Cortex of kidney (tissue), 1 donor: ENCODE results near the gene GAGE10.

Experiments
- DNase-seq: peaks from one replicate; lab custom pipeline; 2025; lab: John Stamatoyannopoulos, UW

The GAGE10 gene

DNA sequence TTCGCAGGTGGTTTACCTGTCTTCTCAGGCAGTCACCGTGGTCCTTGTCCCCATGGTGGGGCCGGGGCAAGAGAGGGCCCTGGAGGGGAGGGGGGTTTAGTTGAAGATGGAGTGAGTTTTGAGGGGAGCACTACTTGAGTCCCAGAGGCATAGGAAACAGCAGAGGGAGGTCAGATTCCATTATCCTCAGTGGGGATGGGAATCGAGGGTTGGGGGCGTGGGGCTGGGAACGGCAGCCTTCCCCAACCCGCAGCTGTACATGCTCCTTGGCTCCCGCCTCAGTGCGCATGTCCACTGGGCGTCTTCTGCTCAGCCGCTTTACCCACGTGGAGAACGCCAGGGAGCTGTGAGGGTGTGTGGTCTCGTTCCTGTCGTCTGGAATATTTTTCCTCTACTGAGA lies at the start of gene GAGE10:
GAGE10 (plus strand) TSS at position 301 of the 400 bp plus-strand sequence. CDS start 1,214 bp downstream, outside the sequence.
- no peak for DNase-seq

GRCh38 chrX:49254639-49255038 lies 48.8 kb upstream of the GAGE10 start:
- DNase-seq = no peak

GRCh38 chrX:49256268-49256995 lies 47.0 kb upstream of the GAGE10 start:
- DNase-seq = no peak

- no peak for DNase-seq
Observed at GRCh38 chrX:49257074-49257790, 46.2 kb upstream of the GAGE10 start.

DNA sequence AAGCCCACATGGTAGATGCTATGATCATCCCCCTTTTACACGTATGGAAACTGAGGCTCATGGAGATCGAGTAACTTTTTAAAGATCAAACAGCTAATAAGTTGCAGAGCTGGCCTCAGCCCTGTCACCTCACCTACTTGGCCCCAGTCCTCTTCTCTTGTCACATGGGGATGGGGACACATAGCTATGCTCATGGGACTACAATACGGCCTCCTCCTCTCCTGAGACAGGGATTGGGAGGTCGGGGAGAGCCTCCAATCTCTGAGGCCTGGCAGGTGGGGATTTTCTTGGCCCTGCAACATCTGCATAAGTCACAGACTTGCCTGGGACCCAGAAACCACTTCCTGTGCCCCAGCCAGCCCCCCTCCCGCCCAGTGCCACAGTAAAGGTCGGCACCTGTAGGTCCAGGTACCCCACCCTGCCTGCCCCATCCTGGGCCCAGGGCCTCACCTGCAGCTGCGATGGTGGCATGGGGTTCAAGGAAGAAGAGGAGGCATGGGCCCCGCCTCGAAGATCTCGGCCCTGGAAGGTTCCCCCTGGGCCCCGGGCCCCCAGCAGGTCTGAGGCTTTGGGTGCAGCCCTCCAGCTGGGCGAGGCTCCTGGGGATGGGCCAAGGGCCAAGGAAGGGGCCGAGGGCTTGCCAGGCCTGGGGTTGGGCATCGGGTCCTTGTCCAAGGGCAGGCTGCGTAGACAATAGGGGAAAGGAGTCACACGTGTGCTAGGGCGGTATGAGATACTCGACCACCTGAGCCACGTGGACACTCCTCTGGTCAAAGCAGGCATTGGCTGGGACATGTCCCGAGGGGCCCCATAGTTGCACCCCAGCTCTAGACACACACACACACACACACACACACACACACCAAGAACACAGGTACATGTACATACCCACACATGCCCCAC lies 45.3 kb upstream of the GAGE10 start:
- no peak for DNase-seq

GRCh38 chrX:49258749-49259124 lies 44.7 kb upstream of the GAGE10 start:
- no peak for DNase-seq

DNA sequence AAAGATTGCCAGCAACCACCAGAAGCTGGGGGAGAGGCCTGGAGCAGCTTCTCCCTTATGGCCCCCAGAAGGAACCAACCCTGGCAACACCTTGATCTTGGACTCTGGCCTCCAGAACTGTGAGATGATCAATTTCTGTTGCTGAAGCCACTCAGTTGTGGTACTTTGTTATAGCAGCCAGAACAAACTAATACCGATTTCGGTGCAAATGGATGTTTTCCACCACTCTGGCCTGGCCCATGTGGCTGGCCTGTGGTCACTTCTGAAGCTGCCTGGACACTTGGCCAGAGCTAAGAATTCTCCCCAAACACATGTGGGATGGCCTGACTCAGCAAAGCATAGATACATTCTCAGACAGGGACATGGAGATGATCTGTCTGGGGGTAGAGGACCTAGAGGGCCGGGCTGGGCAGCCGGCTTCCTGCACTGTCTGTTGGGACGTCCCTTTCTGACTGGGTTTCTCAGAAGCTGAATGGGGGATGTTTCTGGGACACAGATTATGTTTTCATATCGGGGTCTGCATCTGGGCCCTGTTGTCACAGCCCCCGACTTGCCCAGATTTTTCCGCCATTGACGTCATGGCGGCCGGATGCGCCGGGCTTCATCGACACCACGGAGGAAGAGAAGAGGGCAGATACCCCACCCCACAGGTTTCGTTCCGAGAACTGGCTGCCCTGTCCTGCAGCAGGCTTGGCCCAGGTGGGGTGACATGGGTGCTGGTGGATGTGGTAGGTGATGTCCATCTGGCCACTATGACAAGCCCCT lies 43.0 kb upstream of the GAGE10 start:
- no peak for DNase-seq

DNA sequence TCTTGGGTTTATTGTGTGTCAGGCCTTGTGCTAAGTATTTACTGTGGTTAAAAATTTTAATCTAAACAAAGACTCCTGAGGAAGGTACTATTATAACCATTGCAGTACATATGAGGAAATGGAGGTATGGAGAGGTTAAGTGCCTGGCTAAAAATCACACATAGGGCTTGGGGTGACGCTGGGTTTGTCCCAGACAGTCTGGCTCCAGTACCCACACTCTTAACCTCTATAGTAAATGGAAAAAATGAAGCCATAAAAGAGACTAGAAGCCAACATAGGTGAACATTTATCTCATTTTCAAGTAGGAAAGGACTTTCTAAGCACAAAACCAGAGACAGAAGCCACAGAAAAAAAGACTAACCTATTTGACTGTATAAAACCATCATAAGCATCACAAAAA lies 40.8 kb upstream of the GAGE10 start:
- no peak for DNase-seq

DNA sequence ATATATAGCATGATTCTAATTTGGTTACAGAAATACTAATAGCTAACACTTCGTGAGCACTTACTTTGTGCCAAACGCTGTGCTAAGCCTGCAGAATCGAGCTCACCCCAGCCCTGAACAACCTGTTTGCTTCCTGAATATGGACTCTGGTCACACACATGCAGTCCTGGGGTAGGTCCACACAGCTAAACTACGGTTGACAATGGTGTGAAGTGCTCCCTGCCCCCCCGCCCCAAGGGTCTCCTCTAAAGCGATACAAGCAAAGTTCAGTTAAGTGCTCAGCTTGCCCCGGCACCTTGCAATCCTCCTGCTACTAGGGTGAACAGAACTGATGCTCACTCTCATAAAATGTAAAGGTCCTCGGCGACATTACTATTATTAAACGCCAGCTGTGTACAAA lies 39.8 kb upstream of the GAGE10 start:
- no peak for DNase-seq

- DNase-seq = no peak
Observed at GRCh38 chrX:49264460-49264859, 39.0 kb upstream of the GAGE10 start, which contains the start of gene FOXP3. Gene FOXP3, minus strand, starts transcription at chrX:49264710. Its CDS starts 6,205 bp downstream, at chrX:49258505.

- no peak for DNase-seq
Observed at GRCh38 chrX:49266523-49267445, 36.7 kb upstream of the GAGE10 start.

DNA sequence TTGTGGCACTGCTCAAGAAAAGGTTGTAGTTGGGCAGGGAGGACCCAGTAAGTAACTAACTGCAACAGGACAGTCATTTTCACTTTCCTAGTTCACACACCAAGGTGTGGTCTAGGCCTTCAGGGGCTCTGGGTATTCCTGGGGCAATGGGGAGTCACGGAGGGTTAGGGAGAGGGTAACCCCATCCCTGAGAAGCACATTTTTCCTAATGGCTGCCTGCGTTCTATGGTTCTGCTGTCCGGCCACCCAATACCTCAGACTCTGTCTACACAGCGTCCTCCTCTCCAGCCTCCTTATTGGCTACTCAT lies 34.8 kb upstream of the GAGE10 start:
- DNase-seq = no peak

- peak; percentile 5 for DNase-seq
Observed at GRCh38 chrX:49269010-49269766, 34.3 kb upstream of the GAGE10 start.

DNA sequence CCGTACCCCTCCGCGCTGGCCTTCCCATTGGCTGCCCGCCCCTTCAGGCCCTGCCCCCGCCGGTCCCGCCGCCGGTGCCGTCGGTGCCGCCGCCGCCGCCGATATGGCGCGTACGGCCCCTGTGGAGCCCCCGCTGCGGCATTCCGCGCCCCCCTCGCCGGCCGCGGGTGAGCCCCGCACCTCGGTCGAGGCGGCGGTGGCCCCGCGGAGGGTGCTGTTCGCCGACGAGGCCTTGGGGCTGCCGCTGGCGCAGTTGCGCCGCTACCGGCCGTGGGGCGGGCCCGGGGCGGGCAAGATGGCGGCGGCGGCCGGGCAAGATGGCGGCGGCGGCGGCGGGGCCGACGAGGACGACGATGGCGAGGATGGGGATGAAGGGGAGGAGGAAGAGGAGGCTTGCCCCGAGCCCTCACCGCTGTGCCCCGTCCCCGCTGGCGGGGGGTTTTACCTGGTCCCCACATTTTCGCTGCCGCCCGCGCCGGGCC lies 33.6 kb upstream of the GAGE10 start, which contains the start of gene PPP1R3F:
PPP1R3F (plus strand) TSS at position 27 of the 482 bp plus-strand sequence; CDS start at position 104, 77 bp downstream.
- DNase-seq = no peak

DNA sequence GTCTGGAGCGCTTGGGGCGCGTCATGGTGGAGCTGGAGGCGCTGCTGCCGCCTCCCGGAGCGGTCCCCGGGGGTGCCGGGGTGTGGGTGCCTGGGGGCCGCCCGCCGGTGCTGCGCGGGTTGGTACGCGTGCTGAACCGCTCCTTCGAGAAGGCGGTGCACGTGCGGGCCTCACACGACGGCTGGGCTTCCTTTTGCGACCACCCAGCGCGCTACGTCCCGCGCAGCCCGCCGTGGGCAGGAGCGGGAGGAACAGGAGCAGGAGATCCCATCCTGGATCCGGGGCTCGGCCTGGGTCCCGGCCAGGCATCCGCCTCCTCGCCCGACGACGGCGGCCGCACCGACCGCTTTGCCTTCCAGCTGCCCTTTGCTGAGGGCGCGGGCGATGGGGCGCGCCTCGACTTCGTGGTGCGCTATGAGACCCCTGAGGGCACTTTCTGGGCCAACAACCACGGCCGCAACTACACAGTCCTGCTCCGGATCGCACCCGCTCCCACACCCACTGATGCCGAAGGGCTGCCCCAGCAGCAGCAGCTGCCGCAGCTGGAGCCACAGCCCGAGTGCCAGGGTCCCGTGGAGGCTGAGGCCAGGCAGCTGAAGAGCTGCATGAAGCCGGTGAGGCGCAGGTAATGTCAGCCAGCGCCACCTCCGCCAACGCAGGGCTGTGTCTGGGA lies 33.1 kb upstream of the GAGE10 start:
- no peak for DNase-seq

DNA sequence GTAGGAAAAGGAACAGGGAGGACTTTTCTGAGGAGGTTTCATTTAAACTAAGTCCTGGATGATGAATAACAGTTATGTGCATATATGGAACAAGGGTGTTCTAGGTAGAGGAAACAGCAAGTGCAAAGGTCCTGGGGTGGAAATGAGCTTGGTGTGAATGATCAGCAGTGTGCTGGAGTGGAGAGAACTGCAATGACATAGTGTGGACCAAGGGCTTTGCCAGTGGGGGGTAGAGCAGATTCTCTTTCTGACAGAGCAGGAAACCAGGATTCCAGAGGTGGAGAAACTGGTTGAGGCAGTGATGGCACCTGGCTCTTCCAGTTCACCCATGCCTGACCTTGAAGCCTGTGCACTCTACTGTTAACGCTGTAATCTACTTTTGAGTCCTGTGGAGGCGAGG lies 32.1 kb upstream of the GAGE10 start:
- DNase-seq = no peak

DNA sequence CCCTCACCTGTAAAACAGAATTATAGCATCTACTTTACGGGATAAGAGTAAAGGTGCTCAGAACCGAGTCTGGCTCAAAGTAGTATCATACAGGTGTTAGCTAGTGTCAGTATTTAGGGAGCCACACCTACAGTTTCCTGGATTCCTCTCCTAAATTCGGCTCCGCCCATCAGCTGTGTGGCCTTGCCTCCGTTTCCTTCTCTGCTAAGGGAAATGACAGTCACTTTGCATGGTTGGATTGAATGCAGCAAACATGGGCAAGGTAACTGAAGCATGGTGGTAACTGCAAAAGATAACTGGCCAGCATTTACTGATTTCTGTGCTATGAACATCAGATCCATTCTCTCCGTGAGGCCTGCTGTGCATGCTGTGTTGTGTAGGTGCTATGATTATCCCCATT lies 31.0 kb upstream of the GAGE10 start:
- DNase-seq = no peak

- DNase-seq = no peak
Observed at GRCh38 chrX:49273181-49273727, 30.2 kb upstream of the GAGE10 start.

DNA sequence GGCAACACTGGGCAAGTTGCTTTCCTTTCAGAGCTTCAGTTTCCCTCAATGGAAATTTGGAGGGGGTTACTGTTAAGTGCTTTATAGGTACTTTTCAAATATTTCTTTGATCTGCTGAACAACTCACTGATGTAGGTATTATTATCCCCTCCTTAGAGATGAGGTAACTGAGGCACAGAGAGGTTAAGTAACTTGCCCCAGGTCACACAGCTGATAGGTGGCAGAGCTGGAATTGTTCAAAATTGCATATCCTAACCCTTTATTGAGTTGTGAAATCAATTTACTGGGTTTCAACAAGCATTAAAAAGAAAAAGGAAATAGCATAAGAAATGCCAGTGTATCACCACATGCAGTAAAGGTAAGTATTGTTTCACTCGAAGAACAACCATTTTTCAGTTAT lies 27.2 kb upstream of the GAGE10 start:
- DNase-seq = no peak
